Measurements from ENCODE around the gene CACNA1B.

The CACNA1B gene

GRCh38 chr9:137988051-137988450 lies 110.5 kb downstream of the CACNA1B start:
- no peak for DNase-seq

- no peak for DNase-seq
These were observed 111.1 kb downstream of the CACNA1B start for GRCh38 chr9:137988701-137989100.

GRCh38 chr9:137989156-137989555 lies 111.6 kb downstream of the CACNA1B start:
- no peak for DNase-seq

- no peak for DNase-seq
These were observed 112.6 kb downstream of the CACNA1B start for GRCh38 chr9:137989999-137990715.

- no peak for DNase-seq
These were observed 126.1 kb downstream of the CACNA1B start for GRCh38 chr9:138003485-138004190.

GRCh38 chr9:138006576-138007233 lies 129.1 kb downstream of the CACNA1B start:
- DNase-seq, result no peak

- DNase-seq, result no peak
These were observed 130.0 kb downstream of the CACNA1B start for GRCh38 chr9:138007566-138007917.

GRCh38 chr9:138007918-138008841 lies 130.6 kb downstream of the CACNA1B start:
- no peak for DNase-seq

- DNase-seq, result no peak
These were observed 131.6 kb downstream of the CACNA1B start for GRCh38 chr9:138009016-138009802.

- no peak for DNase-seq
These were observed 132.5 kb downstream of the CACNA1B start for GRCh38 chr9:138009803-138010690.

- no peak for DNase-seq
These were observed 133.3 kb downstream of the CACNA1B start for GRCh38 chr9:138010861-138011260.

GRCh38 chr9:138011951-138012500 lies 134.4 kb downstream of the CACNA1B start:
- no peak for DNase-seq

GRCh38 chr9:138013273-138013672 lies 135.7 kb downstream of the CACNA1B start:
- DNase-seq, result no peak

GRCh38 chr9:138013836-138014562 lies 136.4 kb downstream of the CACNA1B start:
- DNase-seq, result no peak

GRCh38 chr9:138014563-138014945 lies 137.0 kb downstream of the CACNA1B start:
- no peak for DNase-seq

- no peak for DNase-seq
These were observed 137.6 kb downstream of the CACNA1B start for GRCh38 chr9:138015021-138015829.

- DNase-seq, result no peak
These were observed 139.0 kb downstream of the CACNA1B start for GRCh38 chr9:138016406-138017187.

- DNase-seq, result no peak
These were observed 139.6 kb downstream of the CACNA1B start for GRCh38 chr9:138017200-138017599.

Measured in inflammatory macrophage treated with lipopolysaccharide for 1 hour (primary cell).